HepG2 (cell line): ENCODE results near the gene SOX9. TPM values are rescaled to one million over a fixed set of nuclear protein-coding genes. Genes with fewer than 3 reads are reported as not detected.

Experiments
- ARNT ChIP-seq: fragments of 450-650 bp; IDR thresholded peaks from 2 replicates; pipeline ENCODE4 v1.6.1; 2017
- CREB1 ChIP-seq, 2 experiments: fragments of 450-650 bp in 1 of 2; IDR thresholded peaks; 2 replicates each; pipeline ENCODE4 v1.6.1; 2016 to 2017; ENCODE audit warnings: control low read depth in 1 of 2, mild to moderate bottlenecking in 1 of 2, missing compliant biosample characterization in 1 of 2, missing genetic modification characterization in 1 of 2
- ELF3 ChIP-seq: IDR thresholded peaks from 2 replicates; pipeline ENCODE4 v1.6.1; 2016; ENCODE audit warnings: missing genetic modification reagents, missing compliant biosample characterization
- GFI1 ChIP-seq: sonication (generic); formaldehyde crosslinking; IDR thresholded peaks from 2 replicates; pipeline ENCODE4 v1.5.0; 2020; ENCODE audit warnings: missing genetic modification reagents, mild to moderate bottlenecking, borderline replicate concordance
- KDM2A ChIP-seq: sonication (generic); formaldehyde crosslinking; IDR thresholded peaks from 2 replicates; pipeline ENCODE4 v1.4.0; 2020; ENCODE audit warnings: low read depth, missing genetic modification reagents, borderline replicate concordance
- KMT2B ChIP-seq: IDR thresholded peaks from 2 replicates; pipeline ENCODE4 v1.6.1; 2016; ENCODE audit warnings: missing genetic modification reagents, missing compliant biosample characterization
- NFRKB ChIP-seq: fragments of 450-650 bp; IDR thresholded peaks from 2 replicates; pipeline ENCODE4 v1.6.1; 2017
- NR1H2 ChIP-seq: sonication (generic); formaldehyde crosslinking; IDR thresholded peaks from 2 replicates; pipeline ENCODE4 v1.8.1; 2022; ENCODE audit warnings: low read depth, missing genetic modification reagents, borderline replicate concordance
- SP140L ChIP-seq: sonication (generic); formaldehyde crosslinking; IDR thresholded peaks from 2 replicates; pipeline ENCODE4 v1.4.0; 2020; ENCODE audit warnings: missing genetic modification reagents, borderline replicate concordance
- TEAD3 ChIP-seq: optimal IDR thresholded peaks from 2 replicates; pipeline ENCODE3; 2016; ENCODE audit warnings: borderline replicate concordance
- U2AF2 ChIP-seq: fragments of 200-400 bp; formaldehyde crosslinking; IDR thresholded peaks from 2 replicates; pipeline ENCODE4 v1.6.1; 2017; ENCODE audit warnings: low read depth, mild to moderate bottlenecking, low read length
- XBP1 ChIP-seq: sonication (generic); formaldehyde crosslinking; IDR thresholded peaks from 2 replicates; pipeline ENCODE4 v1.5.0; 2020; ENCODE audit warnings: missing genetic modification reagents
- ZC3H4 ChIP-seq: sonication (generic); formaldehyde crosslinking; IDR thresholded peaks from 2 replicates; pipeline ENCODE4 v1.4.0; 2020; ENCODE audit warnings: missing genetic modification reagents, borderline replicate concordance
- ZNF33A ChIP-seq: sonication (generic); formaldehyde crosslinking; IDR thresholded peaks from 2 replicates; pipeline ENCODE4 v1.5.1; 2020; ENCODE audit warnings: missing genetic modification reagents, mild to moderate bottlenecking, moderate library complexity, borderline replicate concordance
- ZNF343 ChIP-seq: sonication (generic); formaldehyde crosslinking; IDR thresholded peaks from 2 replicates; pipeline ENCODE4 v1.4.0; 2020; ENCODE audit warnings: mild to moderate bottlenecking, missing genetic modification reagents
- ZNF383 ChIP-seq: sonication (generic); formaldehyde crosslinking; IDR thresholded peaks from 2 replicates; pipeline ENCODE4 v1.4.0; 2020; ENCODE audit warnings: missing genetic modification reagents, mild to moderate bottlenecking, borderline replicate concordance
- ZNF451 ChIP-seq: sonication (generic); formaldehyde crosslinking; IDR thresholded peaks from 2 replicates; pipeline ENCODE4 v1.5.0; 2020; ENCODE audit warnings: mild to moderate bottlenecking, missing genetic modification reagents
- ZNF558 ChIP-seq: sonication (generic); formaldehyde crosslinking; IDR thresholded peaks from 2 replicates; pipeline ENCODE4 v1.9.0; 2022; ENCODE audit warnings: mild to moderate bottlenecking, missing genetic modification reagents, borderline replicate concordance
- ZNF629 ChIP-seq: sonication (generic); formaldehyde crosslinking; conservative IDR thresholded peaks from 2 replicates; pipeline ENCODE4 v1.5.0; 2020; ENCODE audit warnings: missing genetic modification reagents
- ZNF780A ChIP-seq: sonication (generic); formaldehyde crosslinking; IDR thresholded peaks from 2 replicates; pipeline ENCODE4 v1.8.0; 2022; ENCODE audit warnings: mild to moderate bottlenecking, missing genetic modification reagents, moderate library complexity
- ZNF883 ChIP-seq: sonication (generic); formaldehyde crosslinking; IDR thresholded peaks from 2 replicates; pipeline ENCODE4 v1.5.1; 2020; ENCODE audit warnings: mild to moderate bottlenecking, missing genetic modification reagents; ENCODE audit errors: not compliant biosample characterization
- polyA plus RNA-seq, 8 experiments: library from polyadenylated mRNA; depleted of rRNA in 3 of 8; stranded (reverse) in 7 of 8; unstranded in 1 of 8; fragments of >200 nt; fragmentation: Illumina TruSeq in 4 of 8; extraction: Trizol in 4 of 8; gene quantifications; 2 replicates each; pipeline versions ENCODE4 v1.2.1 to v1.2.3, GENCODE V29; 2011 to 2016; ENCODE audit warnings: low read depth in 4 of 8, missing spikeins in 1 of 8, mixed read lengths in 1 of 8; ENCODE audit not compliant: insufficient read depth in 1 of 8
- total RNA-seq, 5 experiments: library from RNA; depleted of rRNA; stranded (reverse); fragments of >200 nt; fragmentation: Illumina TruSeq; extraction: Trizol; gene quantifications; 2 replicates each; pipeline ENCODE4 v1.2.3, GENCODE V29; 2016; ENCODE audit warnings: low read depth in 1 of 5
- TF ChIP-seq, protein P1 (sequence below): sonication (generic); formaldehyde crosslinking; conservative IDR thresholded peaks from 2 replicates; pipeline ENCODE4 v1.4.0; 2020; ENCODE audit warnings: missing genetic modification reagents
- TF ChIP-seq, protein P2 (sequence below): conservative IDR thresholded peaks from 2 replicates; pipeline ENCODE4 v1.6.1; 2018; ENCODE audit warnings: missing genetic modification reagents
- TF ChIP-seq, protein P3 (sequence below): sonication (generic); formaldehyde crosslinking; IDR thresholded peaks from 2 replicates; pipeline ENCODE4 v1.5.0; 2020; ENCODE audit warnings: missing genetic modification reagents
- TF ChIP-seq, protein P4 (sequence below): IDR thresholded peaks from 2 replicates; pipeline ENCODE4 v1.6.1; 2016; ENCODE audit warnings: missing genetic modification reagents, missing compliant biosample characterization

SOX9 gene
- total and polyA plus RNA-seq, 2 of the 13 experiments (the other 11 are each of a cell fraction or from before 2014, with no cell fraction given), result 16.1 to 27.6 TPM

DNA sequence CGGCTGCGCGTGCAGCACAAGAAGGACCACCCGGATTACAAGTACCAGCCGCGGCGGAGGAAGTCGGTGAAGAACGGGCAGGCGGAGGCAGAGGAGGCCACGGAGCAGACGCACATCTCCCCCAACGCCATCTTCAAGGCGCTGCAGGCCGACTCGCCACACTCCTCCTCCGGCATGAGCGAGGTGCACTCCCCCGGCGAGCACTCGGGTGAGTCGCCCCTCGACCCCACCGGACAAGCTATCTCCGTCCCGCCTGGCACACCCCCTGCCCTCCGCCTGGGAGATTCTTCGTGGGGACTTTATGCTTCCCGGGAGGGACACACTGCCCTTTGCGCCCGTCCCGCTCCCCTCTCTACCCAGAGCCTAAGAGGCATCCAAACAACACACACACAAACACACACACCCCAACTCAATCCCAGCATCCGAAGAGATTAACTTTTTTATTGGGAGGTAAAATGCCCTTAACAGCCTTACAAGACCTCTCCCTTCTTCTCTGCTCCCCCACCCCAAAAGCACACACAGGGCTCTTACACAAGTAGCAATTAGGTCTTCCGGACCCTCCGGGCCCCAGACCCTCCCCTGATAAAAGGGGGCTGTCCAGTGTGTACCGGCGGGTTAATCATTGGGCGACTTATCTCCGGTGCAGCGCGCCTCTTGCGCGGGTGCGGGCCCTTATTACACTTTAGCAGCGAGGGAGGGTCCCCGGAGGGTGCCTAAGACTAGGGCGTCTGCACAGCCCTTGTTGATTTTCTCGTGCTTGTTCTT, 2.1 kb downstream of the SOX9 start (continued):
- peak; percentile 73; the same call in 1 of the 2 replicates for TF ChIP-seq KDM2A (CRISPR knock-in tag)
- TF ChIP-seq ZNF383 (CRISPR knock-in tag), result no peak
- peak; percentile 37; the same call in 1 of the 2 replicates for TF ChIP-seq ELF3 (CRISPR knock-in tag)
- no peak for TF ChIP-seq TEAD3 (CRISPR knock-in tag)
- TF ChIP-seq ZC3H4, result no peak
- 0 out of 2 replicates have a peak, but pooled peaks have one; percentile 59 for TF ChIP-seq ZNF33A (CRISPR knock-in tag)
- TF ChIP-seq, protein P1, sequence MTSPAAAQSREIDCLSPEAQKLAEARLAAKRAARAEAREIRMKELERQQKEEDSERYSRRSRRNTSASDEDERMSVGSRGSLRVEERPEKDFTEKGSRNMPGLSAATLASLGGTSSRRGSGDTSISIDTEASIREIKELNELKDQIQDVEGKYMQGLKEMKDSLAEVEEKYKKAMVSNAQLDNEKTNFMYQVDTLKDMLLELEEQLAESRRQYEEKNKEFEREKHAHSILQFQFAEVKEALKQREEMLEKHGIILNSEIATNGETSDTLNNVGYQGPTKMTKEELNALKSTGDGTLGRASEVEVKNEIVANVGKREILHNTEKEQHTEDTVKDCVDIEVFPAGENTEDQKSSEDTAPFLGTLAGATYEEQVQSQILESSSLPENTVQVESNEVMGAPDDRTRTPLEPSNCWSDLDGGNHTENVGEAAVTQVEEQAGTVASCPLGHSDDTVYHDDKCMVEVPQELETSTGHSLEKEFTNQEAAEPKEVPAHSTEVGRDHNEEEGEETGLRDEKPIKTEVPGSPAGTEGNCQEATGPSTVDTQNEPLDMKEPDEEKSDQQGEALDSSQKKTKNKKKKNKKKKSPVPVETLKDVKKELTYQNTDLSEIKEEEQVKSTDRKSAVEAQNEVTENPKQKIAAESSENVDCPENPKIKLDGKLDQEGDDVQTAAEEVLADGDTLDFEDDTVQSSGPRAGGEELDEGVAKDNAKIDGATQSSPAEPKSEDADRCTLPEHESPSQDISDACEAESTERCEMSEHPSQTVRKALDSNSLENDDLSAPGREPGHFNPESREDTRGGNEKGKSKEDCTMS, result 0 out of 2 replicates have a peak, but pooled peaks have one; percentile 47
- TF ChIP-seq ZNF629 (CRISPR knock-in tag), result 0 out of 2 replicates have a peak, but pooled peaks have one; percentile 21
- no peak for TF ChIP-seq CREB1 (IDR thresholded peaks at IDR 0.05)
- peak; percentile 20; the same call in 1 of the 2 replicates for TF ChIP-seq CREB1 (CRISPR knock-in tag; IDR thresholded peaks at IDR 0.05)
- TF ChIP-seq ARNT, result no peak
- peak; percentile 86; the same call in 1 of the 2 replicates for TF ChIP-seq GFI1 (CRISPR knock-in tag)
- TF ChIP-seq NR1H2 (CRISPR knock-in tag), result 0 out of 2 replicates have a peak, but pooled peaks have one; percentile 57
- TF ChIP-seq XBP1 (CRISPR knock-in tag), result 0 out of 2 replicates have a peak, but pooled peaks have one; percentile 46
- no peak for TF ChIP-seq U2AF2
- no peak; the same call in 1 of the 2 replicates for TF ChIP-seq ZNF343 (CRISPR knock-in tag)
- TF ChIP-seq ZNF451 (CRISPR knock-in tag), result peak; percentile 17; the same call in 1 of the 2 replicates
- TF ChIP-seq, protein P2, sequence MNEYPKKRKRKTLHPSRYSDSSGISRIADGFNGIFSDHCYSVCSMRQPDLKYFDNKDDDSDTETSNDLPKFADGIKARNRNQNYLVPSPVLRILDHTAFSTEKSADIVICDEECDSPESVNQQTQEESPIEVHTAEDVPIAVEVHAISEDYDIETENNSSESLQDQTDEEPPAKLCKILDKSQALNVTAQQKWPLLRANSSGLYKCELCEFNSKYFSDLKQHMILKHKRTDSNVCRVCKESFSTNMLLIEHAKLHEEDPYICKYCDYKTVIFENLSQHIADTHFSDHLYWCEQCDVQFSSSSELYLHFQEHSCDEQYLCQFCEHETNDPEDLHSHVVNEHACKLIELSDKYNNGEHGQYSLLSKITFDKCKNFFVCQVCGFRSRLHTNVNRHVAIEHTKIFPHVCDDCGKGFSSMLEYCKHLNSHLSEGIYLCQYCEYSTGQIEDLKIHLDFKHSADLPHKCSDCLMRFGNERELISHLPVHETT (CRISPR knock-in tag), result peak; percentile 24
- TF ChIP-seq, protein P3, sequence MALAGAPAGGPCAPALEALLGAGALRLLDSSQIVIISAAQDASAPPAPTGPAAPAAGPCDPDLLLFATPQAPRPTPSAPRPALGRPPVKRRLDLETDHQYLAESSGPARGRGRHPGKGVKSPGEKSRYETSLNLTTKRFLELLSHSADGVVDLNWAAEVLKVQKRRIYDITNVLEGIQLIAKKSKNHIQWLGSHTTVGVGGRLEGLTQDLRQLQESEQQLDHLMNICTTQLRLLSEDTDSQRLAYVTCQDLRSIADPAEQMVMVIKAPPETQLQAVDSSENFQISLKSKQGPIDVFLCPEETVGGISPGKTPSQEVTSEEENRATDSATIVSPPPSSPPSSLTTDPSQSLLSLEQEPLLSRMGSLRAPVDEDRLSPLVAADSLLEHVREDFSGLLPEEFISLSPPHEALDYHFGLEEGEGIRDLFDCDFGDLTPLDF (CRISPR knock-in tag), result peak; percentile 55
- TF ChIP-seq NFRKB, result no peak
- peak; percentile 89; the same call in 1 of the 2 replicates for TF ChIP-seq ZNF558 (CRISPR knock-in tag)
- TF ChIP-seq KMT2B (CRISPR knock-in tag), result peak; percentile 25; the same call in 1 of the 2 replicates
- TF ChIP-seq ZNF883, result no peak
- no peak for TF ChIP-seq SP140L (CRISPR knock-in tag)
- TF ChIP-seq, protein P4, sequence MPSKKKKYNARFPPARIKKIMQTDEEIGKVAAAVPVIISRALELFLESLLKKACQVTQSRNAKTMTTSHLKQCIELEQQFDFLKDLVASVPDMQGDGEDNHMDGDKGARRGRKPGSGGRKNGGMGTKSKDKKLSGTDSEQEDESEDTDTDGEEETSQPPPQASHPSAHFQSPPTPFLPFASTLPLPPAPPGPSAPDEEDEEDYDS (CRISPR knock-in tag), result peak; percentile 37; the same call in 1 of the 2 replicates
- TF ChIP-seq ZNF780A (CRISPR knock-in tag), result no peak; the same call in 1 of the 2 replicates
